IPS-20b (cell line): ENCODE data around the gene CTXN2.
A peak's percentile ranks its signal among the peaks of the same experiment; 100 is the strongest.

ENCODE experiments used
- H3K27ac ChIP-seq: one replicate; pipeline ENCODE4 v1.5.1; 2013; ENCODE audit warnings: low read length
- H3K27me3 ChIP-seq: 2 replicates; pipeline ENCODE4 v1.6.1; 2013; ENCODE audit warnings: mild to moderate bottlenecking, low read length, inconsistent platforms; ENCODE audit not compliant: insufficient read depth
- H3K36me3 ChIP-seq: 2 replicates; pipeline ENCODE4 v1.6.1; 2013; ENCODE audit warnings: low read depth, mild to moderate bottlenecking, inconsistent platforms, low read length, moderate library complexity; ENCODE audit not compliant: insufficient read depth
- H3K4me1 ChIP-seq: 2 replicates; pipeline ENCODE4 v1.6.1; 2013; ENCODE audit warnings: mild to moderate bottlenecking, control low read depth, inconsistent platforms, low read length, moderate library complexity; ENCODE audit not compliant: insufficient read depth
- H3K4me3 ChIP-seq: 2 replicates; pipeline ENCODE4 v1.5.1; 2013; ENCODE audit warnings: mild to moderate bottlenecking, low read length, inconsistent platforms
- H3K9ac ChIP-seq: 2 replicates; pipeline ENCODE4 v1.6.1; 2013; ENCODE audit warnings: low read depth, mild to moderate bottlenecking, inconsistent platforms, low read length, moderate library complexity
- H3K9me3 ChIP-seq: 2 replicates; pipeline ENCODE4 v1.6.1; 2013; ENCODE audit warnings: mild to moderate bottlenecking, low read depth, low read length, inconsistent platforms; ENCODE audit not compliant: insufficient read depth

CTXN2 gene

DNA sequence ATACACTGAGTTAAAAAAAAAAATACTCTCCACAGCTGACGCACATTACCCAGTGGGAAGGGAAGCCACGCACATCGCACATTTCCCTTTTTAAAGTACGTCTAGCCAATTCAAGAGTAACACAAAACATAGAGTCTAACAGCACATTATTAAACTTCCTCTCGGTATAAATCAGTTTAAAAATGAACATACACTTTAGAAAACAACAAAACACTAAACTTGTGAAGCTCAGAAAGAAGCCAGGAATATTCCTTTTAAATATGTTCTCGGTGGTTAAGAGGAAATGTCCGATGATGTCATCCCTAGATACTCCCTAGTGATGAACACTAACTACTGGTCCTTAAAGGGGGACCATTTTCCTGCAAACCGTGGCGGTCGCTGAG, 14.1 kb upstream of the CTXN2 start:
- Histone ChIP-seq H3K4me3 (peak overlapping the region; percentile 86), H3K9ac (peak overlapping the region; percentile 87), H3K4me1 (peaks cover 27% of the 10 kb centered on the region), H3K27me3 (no peaks in the 10 kb centered on the region), H3K9me3 (no peaks in the 10 kb centered on the region), H3K27ac (peak overlapping the region; percentile 79), H3K36me3 (0 out of 2 replicates have a peak, but pooled peaks cover 6% of the 10 kb centered on the region)

DNA sequence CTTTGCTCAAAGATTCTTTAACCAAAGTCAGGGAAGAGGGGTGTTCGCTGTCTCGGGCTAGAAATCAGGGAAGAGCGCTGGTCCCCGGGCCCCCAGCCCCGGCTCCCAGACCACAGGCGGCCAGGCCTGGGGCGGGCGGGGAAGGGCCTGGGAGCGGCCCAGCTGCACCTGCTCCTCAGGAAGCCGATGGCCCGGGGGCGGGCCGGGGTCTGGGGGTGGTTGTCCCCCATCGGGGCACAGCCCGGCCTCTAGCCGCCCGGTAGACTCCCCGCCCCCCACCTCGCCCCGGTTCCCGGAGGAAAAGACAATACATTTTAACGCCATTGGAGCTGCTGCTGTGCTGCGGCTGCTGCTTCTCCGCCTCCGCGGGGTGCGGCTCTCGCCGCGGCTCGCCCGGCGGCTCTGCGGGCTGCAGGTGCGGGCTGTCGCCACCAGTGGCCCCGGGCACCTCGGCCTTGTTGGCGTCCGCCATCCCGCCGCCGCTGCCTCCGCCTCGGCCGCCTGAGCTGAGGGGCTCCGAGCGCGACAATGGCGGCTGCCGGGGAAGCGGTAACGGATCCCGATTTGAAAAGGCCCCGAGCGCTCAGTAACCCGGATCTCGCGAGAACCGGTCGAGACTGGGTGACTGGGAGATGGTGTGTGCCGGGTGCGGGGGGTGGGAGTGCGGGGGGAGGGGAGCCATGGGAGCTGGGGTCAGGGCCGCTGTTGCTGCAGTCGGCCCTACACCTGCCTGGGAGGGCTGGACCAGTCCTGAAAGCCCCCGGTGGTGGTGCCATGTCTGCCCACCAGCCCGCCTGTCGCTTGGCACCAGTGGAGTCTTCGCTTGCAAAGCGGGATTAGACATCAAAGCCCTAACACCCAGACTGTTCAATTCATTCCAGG, 13.5 kb upstream of the CTXN2 start, which contains the start of gene MYEF2:
Gene MYEF2 (minus strand): TSS at position 530 of the 882 bp plus-strand sequence. CDS start 58 bp downstream, at position 472.
- Histone ChIP-seq H3K27ac (peak within 1 kb of the TSS; percentile 79), H3K36me3 (0 out of 2 replicates have a peak, but pooled peaks cover 6% of the 10 kb centered on the region), H3K4me3 (peak within 1 kb of the TSS; percentile 86), H3K27me3 (no peaks in the 10 kb centered on the region), H3K4me1 (peaks cover 27% of the 10 kb centered on the region), H3K9ac (peak within 1 kb of the TSS; percentile 87), H3K9me3 (no peaks in the 10 kb centered on the region)

GRCh38 chr15:48178648-48178931, 12.9 kb upstream of the CTXN2 start:
- Histone ChIP-seq H3K4me1 (peaks cover 22% of the 10 kb centered on the region), H3K27me3 (no peaks in the 10 kb centered on the region), H3K4me3 (peak overlapping the region; percentile 86), H3K27ac (peak overlapping the region; percentile 79), H3K36me3 (0 out of 2 replicates have a peak, but pooled peaks cover 6% of the 10 kb centered on the region), H3K9me3 (no peaks in the 10 kb centered on the region), H3K9ac (peak overlapping the region; percentile 87; the same call in 1 of the 2 replicates)

DNA sequence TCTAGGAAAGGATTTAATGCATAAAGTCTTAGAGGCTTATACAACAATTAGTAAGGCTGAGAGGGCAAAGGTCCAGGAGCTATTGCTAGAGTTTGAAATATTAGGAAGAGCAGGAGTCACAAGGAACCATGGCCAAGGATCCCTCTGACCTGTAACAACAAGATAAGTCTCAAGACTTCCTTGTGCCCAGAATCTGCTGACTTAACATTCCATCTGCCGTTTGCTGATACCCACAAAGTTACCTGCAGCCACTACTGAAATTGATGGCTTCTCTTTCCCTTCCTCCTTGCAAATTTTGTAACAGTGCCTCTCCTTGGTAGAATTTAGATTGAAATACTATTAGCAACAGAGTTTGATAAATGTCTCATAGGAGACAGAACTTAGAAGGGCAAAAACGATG, 8.7 kb upstream of the CTXN2 start:
- no peak overlapping the region for H3K4me3 ChIP-seq

DNA sequence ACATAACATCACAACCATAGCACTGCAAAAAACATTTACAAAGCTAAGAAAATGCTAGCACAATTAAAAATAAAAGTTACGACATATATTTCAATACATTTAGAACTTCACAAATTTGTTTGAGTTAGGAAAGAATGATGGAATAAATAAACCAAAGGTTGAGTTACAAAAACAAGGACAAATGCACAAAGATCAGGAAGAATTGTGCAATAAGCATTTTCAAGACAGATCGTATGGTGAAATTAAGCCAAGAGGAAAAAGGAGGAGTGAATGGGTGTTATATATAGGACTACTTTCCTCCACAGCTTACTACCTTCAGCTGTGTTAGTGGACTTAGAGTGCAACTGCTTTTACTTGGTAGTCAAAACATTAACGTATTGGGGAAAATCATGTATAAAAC, 5.9 kb upstream of the CTXN2 start:
- no peak overlapping the region for H3K27ac ChIP-seq
- no peak overlapping the region for H3K4me3 ChIP-seq
- H3K9ac ChIP-seq, result no peak overlapping the region
- H3K9me3 ChIP-seq, result no peaks in the 10 kb centered on the region
- no peaks in the 10 kb centered on the region for H3K27me3 ChIP-seq
- H3K36me3 ChIP-seq, result no peaks in the 10 kb centered on the region
- no peaks in the 10 kb centered on the region for H3K4me1 ChIP-seq

More for the DNA sequence above, 8.7 kb upstream of the CTXN2 start:
- H3K36me3 ChIP-seq, result no peaks in the 10 kb centered on the region
- H3K27me3 ChIP-seq, result no peaks in the 10 kb centered on the region
- no peak overlapping the region for H3K27ac ChIP-seq
- no peak overlapping the region for H3K9ac ChIP-seq
- H3K9me3 ChIP-seq, result no peaks in the 10 kb centered on the region
- H3K4me1 ChIP-seq, result peaks cover 6% of the 10 kb centered on the region; the same call in 1 of the 2 replicates

GRCh38 chr15:48186271-48186670, 5.2 kb upstream of the CTXN2 start:
- peaks cover 2% of the 10 kb centered on the region; the same call in 1 of the 2 replicates for H3K4me1 ChIP-seq
- H3K4me3 ChIP-seq, result no peak overlapping the region
- H3K27ac ChIP-seq, result no peak overlapping the region
- H3K9ac ChIP-seq, result no peak overlapping the region
- H3K27me3 ChIP-seq, result peaks cover 4% of the 10 kb centered on the region
- H3K9me3 ChIP-seq, result no peaks in the 10 kb centered on the region
- no peaks in the 10 kb centered on the region for H3K36me3 ChIP-seq

DNA sequence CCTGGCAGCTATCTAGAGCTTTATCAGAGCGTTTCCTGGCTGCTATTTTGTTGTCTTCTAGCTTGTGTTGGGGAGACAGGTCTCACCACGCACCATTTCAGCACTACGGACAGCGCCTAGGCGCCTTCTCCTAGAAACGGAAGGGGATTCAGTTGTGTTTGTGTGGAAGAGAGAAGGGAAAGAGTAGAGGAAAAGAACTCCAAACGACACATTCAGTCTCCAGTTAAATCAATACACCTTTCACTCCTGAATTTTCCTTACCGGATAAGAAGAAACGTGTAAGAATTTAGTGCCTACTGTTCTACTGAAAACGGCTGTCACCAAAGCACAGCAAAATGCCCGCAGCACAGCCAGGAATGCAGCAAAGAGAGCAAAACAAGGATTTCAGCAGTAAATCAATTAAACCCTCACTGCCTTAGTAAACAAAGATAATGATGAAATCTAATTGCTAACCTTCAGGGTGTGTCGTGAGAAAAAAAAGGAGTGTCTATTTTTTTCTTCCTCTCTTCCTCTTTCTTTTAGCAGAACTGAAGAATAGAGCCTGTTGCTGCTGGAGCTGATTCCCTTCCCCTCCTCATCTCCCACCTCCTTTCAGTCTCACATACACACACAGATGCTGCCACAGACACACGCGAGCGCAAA, 412 bp upstream of the CTXN2 start:
- H3K9ac ChIP-seq, result no peak overlapping the region
- peaks cover 4% of the 10 kb centered on the region; the same call in 1 of the 2 replicates for H3K4me1 ChIP-seq
- peaks cover 24% of the 10 kb centered on the region for H3K27me3 ChIP-seq
- H3K4me3 ChIP-seq, result peak overlapping the region; percentile 74
- H3K27ac ChIP-seq, result no peak overlapping the region
- no peaks in the 10 kb centered on the region for H3K9me3 ChIP-seq
- H3K36me3 ChIP-seq, result no peaks in the 10 kb centered on the region

DNA sequence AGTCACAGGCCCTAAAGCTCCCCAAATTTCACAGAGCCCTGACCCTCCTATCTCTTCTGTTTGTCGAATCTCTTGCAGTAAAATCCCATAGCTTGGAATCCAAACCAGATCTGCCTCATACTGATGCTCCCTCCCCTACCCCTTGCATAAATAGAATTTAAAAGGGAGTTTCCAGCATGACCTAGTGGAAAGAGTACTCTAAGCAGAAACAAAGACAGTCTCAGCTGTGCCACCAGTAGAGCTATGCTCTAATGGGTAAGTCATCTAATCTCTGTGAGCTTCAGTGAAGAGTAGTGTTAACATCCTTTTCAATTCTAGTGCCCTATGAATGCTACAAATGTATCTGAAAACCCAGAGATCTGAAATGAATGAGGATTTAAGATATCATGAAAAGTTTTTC, 10.6 kb downstream of the CTXN2 start:
- no peak overlapping the region for H3K4me3 ChIP-seq
- no peaks in the 10 kb centered on the region for H3K27me3 ChIP-seq
- no peak overlapping the region for H3K9ac ChIP-seq
- H3K36me3 ChIP-seq, result no peaks in the 10 kb centered on the region
- H3K9me3 ChIP-seq, result no peaks in the 10 kb centered on the region
- no peak overlapping the region for H3K27ac ChIP-seq
- no peaks in the 10 kb centered on the region for H3K4me1 ChIP-seq

- no peaks in the 10 kb centered on the region for H3K36me3 ChIP-seq
- H3K27me3 ChIP-seq, result no peaks in the 10 kb centered on the region
- no peak within 1 kb of the TSS for H3K27ac ChIP-seq
- H3K9ac ChIP-seq, result no peak within 1 kb of the TSS
- H3K9me3 ChIP-seq, result no peaks in the 10 kb centered on the region
- H3K4me3 ChIP-seq, result no peak within 1 kb of the TSS
- no peaks in the 10 kb centered on the region for H3K4me1 ChIP-seq
Observed at GRCh38 chr15:48205981-48206380, 14.5 kb downstream of the CTXN2 start, which contains the start of gene SLC12A1. Gene SLC12A1, plus strand, starts transcription at chr15:48206302. Its CDS starts 1,418 bp downstream, at chr15:48207720.

DNA sequence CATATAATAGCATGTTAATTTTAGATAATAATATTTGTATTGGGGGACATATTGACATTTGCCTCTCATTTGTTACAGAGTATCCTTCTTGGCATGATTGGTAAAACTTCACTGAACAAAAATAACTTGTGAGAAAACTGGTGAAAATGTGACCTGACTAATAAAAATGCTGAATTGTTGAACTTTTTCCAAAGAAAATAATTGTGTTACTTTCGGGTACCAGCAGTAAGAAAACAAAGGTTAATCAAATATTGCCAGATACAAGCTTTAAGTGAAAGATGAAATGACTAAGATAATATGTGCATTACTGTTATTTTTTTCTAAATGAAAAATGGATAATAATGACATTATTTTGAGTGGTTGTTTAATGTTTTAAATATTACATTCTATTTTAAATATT, 29.8 kb downstream of the CTXN2 start:
- Histone ChIP-seq H3K36me3 (no peaks in the 10 kb centered on the region), H3K4me1 (no peaks in the 10 kb centered on the region), H3K9ac (no peak overlapping the region), H3K27ac (no peak overlapping the region), H3K9me3 (no peaks in the 10 kb centered on the region), H3K4me3 (no peak overlapping the region), H3K27me3 (no peaks in the 10 kb centered on the region)

DNA sequence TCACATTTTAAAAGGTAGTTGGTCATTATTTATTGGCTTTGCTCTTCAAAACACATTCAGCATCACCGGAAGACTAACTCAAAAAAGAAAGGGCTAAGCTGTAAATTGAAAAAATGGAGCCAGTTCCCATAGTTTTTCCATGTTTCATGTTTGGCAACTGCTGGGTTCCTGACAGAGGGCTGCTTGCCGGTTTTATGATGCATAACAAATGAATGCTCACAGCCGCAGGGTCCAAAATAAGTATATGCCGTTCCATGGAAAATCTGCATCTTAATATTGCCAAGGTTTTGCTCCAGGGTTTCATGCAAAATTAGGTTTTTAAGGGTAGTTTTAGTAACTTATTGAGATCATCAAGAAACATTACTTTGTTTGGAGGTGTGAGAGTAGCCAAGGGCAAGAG, 30.4 kb downstream of the CTXN2 start:
- no peaks in the 10 kb centered on the region for H3K4me1 ChIP-seq
- no peaks in the 10 kb centered on the region for H3K27me3 ChIP-seq
- no peak overlapping the region for H3K9ac ChIP-seq
- H3K4me3 ChIP-seq, result no peak overlapping the region
- H3K36me3 ChIP-seq, result no peaks in the 10 kb centered on the region
- no peaks in the 10 kb centered on the region for H3K9me3 ChIP-seq
- no peak overlapping the region for H3K27ac ChIP-seq

- Histone ChIP-seq H3K36me3 (no peaks in the 10 kb centered on the region), H3K9me3 (no peaks in the 10 kb centered on the region), H3K4me3 (no peak overlapping the region), H3K27ac (no peak overlapping the region), H3K27me3 (no peaks in the 10 kb centered on the region), H3K4me1 (no peaks in the 10 kb centered on the region), H3K9ac (no peak overlapping the region)
Observed at GRCh38 chr15:48222627-48223026, 31.2 kb downstream of the CTXN2 start.
